Neural progenitor cell (in vitro differentiated cells): ENCODE measurements around the gene TCF4. TPM values are rescaled to one million over a fixed set of nuclear protein-coding genes. Genes with fewer than 3 reads are reported as not detected.

Source experiments
- DNase-seq: peaks from one replicate; pipeline ENCODE4 v3.0.0-alpha.2; 2016; ENCODE audit warnings: low spot score
- H2AFZ ChIP-seq: fragments of 200-600 bp; sonication (generic); replicated peaks from 2 replicates; pipeline ENCODE4 v1.6.1; 2016; ENCODE audit warnings: antibody characterized with exemption
- H3F3A ChIP-seq: fragments of 200-600 bp; sonication (generic); 2 replicates; pipeline ENCODE4 v1.6.1; 2016; ENCODE audit warnings: antibody characterized with exemption, low read depth
- H3K27ac ChIP-seq: fragments of 200-600 bp; sonication (generic); 2 replicates; pipeline ENCODE4 v1.5.1; 2016; ENCODE audit warnings: mild to moderate bottlenecking
- H3K27me3 ChIP-seq: fragments of 200-600 bp; sonication (generic); 2 replicates; pipeline ENCODE4 v1.6.1; 2016; ENCODE audit warnings: mild to moderate bottlenecking, moderate library complexity
- H3K36me3 ChIP-seq: fragments of 200-600 bp; sonication (generic); 2 replicates; pipeline ENCODE4 v1.5.1; 2016
- H3K4me1 ChIP-seq: fragments of 200-600 bp; sonication (generic); 2 replicates; pipeline ENCODE4 v1.6.1; 2016; ENCODE audit warnings: mixed run types
- H3K4me2 ChIP-seq: fragments of 200-600 bp; sonication (generic); 2 replicates; pipeline ENCODE4 v1.6.1; 2016
- H3K4me3 ChIP-seq: fragments of 200-600 bp; sonication (generic); 2 replicates; pipeline ENCODE4 v1.5.1; 2016
- H3K79me2 ChIP-seq: fragments of 200-600 bp; sonication (generic); 2 replicates; pipeline ENCODE4 v1.6.1; 2016; ENCODE audit warnings: low read depth
- H3K9ac ChIP-seq: fragments of 200-600 bp; sonication (generic); 2 replicates; pipeline ENCODE4 v1.6.1; 2016
- H3K9me3 ChIP-seq: fragments of 200-600 bp; sonication (generic); 2 replicates; pipeline ENCODE4 v1.5.1; 2016; ENCODE audit warnings: low read depth
- H4K20me1 ChIP-seq: fragments of 200-600 bp; sonication (generic); 2 replicates; pipeline ENCODE4 v1.6.1; 2016; ENCODE audit warnings: low read depth
- H3K27ac Mint-ChIP-seq: 3 replicates; pipeline ENCODE4 v1.8.0; 2021; ENCODE audit warnings: mixed read lengths
- H3K27me3 Mint-ChIP-seq: 2 replicates; pipeline ENCODE4 v1.8.0; 2022; ENCODE audit warnings: low read depth, mild to moderate bottlenecking, inconsistent platforms, moderate library complexity, mixed read lengths; ENCODE audit not compliant: insufficient read depth
- H3K36me3 Mint-ChIP-seq: 3 replicates; pipeline ENCODE4 v1.8.0; 2021; ENCODE audit warnings: mixed read lengths
- H3K4me1 Mint-ChIP-seq: 3 replicates; pipeline ENCODE4 v1.8.0; 2021; ENCODE audit warnings: mixed read lengths
- H3K4me3 Mint-ChIP-seq: 3 replicates; pipeline ENCODE4 v1.8.0; 2021; ENCODE audit warnings: mild to moderate bottlenecking, moderate library complexity, mixed read lengths
- H3K9me3 Mint-ChIP-seq: 3 replicates; pipeline ENCODE4 v1.8.0; 2020; ENCODE audit warnings: mixed read lengths
- CTCF ChIP-seq: fragments of 200-600 bp; sonication (generic); IDR thresholded peaks from 2 replicates; pipeline ENCODE4 v1.5.1; 2017; ENCODE audit warnings: antibody characterized with exemption, mild to moderate bottlenecking
- EZH2 ChIP-seq: fragments of 200-600 bp; sonication (generic); IDR thresholded peaks from 2 replicates; pipeline ENCODE4 v1.6.1; 2017; ENCODE audit warnings: antibody characterized with exemption, mild to moderate bottlenecking, moderate library complexity
- EZH2phosphoT487 ChIP-seq: fragments of 200-600 bp; sonication (generic); IDR thresholded peaks from 2 replicates; pipeline ENCODE4 v1.6.1; 2017; ENCODE audit warnings: antibody characterized with exemption
- total RNA-seq: library from RNA; depleted of rRNA; stranded (reverse); fragments of >200 nt; gene quantifications from 2 replicates; pipeline ENCODE4 v1.2.3, GENCODE V29; 2015; ENCODE audit warnings: low replicate concordance

The TCF4 gene
- total RNA-seq, 1 donor from 2014 or later: 161 TPM

- no peak overlapping the region for H2AFZ ChIP-seq
- no peaks in the 10 kb centered on the region for H3K27me3 ChIP-seq
- peaks cover 50% of the 10 kb centered on the region for H3K4me1 ChIP-seq
- no peak overlapping the region for H3K4me2 ChIP-seq
- Mint-ChIP-seq H3K4me3 (no peak overlapping the region), H3K9me3 (no peaks in the 10 kb centered on the region), H3K4me1 (peaks cover 42% of the 10 kb centered on the region), H3K27me3 (peaks cover 3% of the 10 kb centered on the region), H3K27ac (no peak overlapping the region), H3K36me3 (peaks cover 3% of the 10 kb centered on the region)
- H4K20me1 ChIP-seq: peaks cover 73% of the 10 kb centered on the region
- H3K9ac ChIP-seq: no peak overlapping the region
- H3K79me2 ChIP-seq: peaks cover 96% of the 10 kb centered on the region
- H3K27ac ChIP-seq: no peak overlapping the region
- H3K9me3 ChIP-seq: no peaks in the 10 kb centered on the region
- no peak overlapping the region for H3K4me3 ChIP-seq
- no peaks in the 10 kb centered on the region for H3K36me3 ChIP-seq
- TF ChIP-seq EZH2phosphoT487: no peak
- TF ChIP-seq CTCF: no peak
- no peak for TF ChIP-seq EZH2
- peaks cover 4% of the 10 kb centered on the region for H3F3A ChIP-seq
- DNase-seq: no peak
Measured at GRCh38 chr18:55400081-55400480, 187.9 kb downstream of the TCF4 start.

GRCh38 chr18:55398858-55399257 is 189.1 kb downstream of the TCF4 start:
- H3K36me3 Mint-ChIP-seq: peaks cover 3% of the 10 kb centered on the region
- no peak overlapping the region for H3K4me2 ChIP-seq
- peaks cover 46% of the 10 kb centered on the region for H3K4me1 ChIP-seq
- no peak overlapping the region for H3K9ac ChIP-seq
- H2AFZ ChIP-seq: no peak overlapping the region
- H3K27ac ChIP-seq: no peak overlapping the region
- H3K9me3 ChIP-seq: no peaks in the 10 kb centered on the region
- H3K27me3 Mint-ChIP-seq: no peaks in the 10 kb centered on the region
- peaks cover 97% of the 10 kb centered on the region for H3K79me2 ChIP-seq
- H4K20me1 ChIP-seq: peaks cover 69% of the 10 kb centered on the region
- TF ChIP-seq EZH2phosphoT487 (no peak), EZH2 (no peak), CTCF (no peak)
- H3K36me3 ChIP-seq: no peaks in the 10 kb centered on the region
- H3K4me3 ChIP-seq: no peak overlapping the region
- H3K27me3 ChIP-seq: no peaks in the 10 kb centered on the region
- peaks cover 35% of the 10 kb centered on the region for H3K4me1 Mint-ChIP-seq
- DNase-seq: no peak
- peaks cover 4% of the 10 kb centered on the region for H3F3A ChIP-seq
- no peak overlapping the region for H3K27ac Mint-ChIP-seq
- H3K9me3 Mint-ChIP-seq: no peaks in the 10 kb centered on the region
- no peak overlapping the region for H3K4me3 Mint-ChIP-seq

DNA sequence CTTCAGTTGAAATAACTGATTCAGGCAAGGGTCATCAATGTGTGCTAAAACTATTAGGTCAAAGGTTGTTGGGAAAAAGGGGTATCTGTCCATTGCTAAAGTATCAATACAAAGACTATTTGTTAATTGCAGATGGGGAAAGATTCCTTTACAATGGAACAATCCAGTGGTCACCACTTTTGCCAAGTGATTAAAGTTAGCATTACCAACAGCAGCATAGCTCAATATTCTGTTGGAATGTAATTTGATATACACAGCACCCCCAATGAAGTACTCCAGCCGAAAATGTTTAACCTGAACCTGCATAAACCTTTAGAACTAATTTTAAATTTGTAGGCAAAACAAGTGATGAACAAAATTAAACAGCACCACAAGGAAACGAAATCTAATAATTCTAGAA is 191.0 kb downstream of the TCF4 start:
- Histone ChIP-seq H4K20me1 (peaks cover 59% of the 10 kb centered on the region), H3K27me3 (no peaks in the 10 kb centered on the region), H3K36me3 (no peaks in the 10 kb centered on the region), H3K9me3 (no peaks in the 10 kb centered on the region), H3K9ac (no peak overlapping the region), H3K4me1 (peaks cover 29% of the 10 kb centered on the region), H3K27ac (no peak overlapping the region), H2AFZ (no peak overlapping the region), H3K4me3 (no peak overlapping the region), H3K79me2 (peaks cover 98% of the 10 kb centered on the region), H3F3A (peaks cover under 1% of the 10 kb centered on the region), H3K4me2 (no peak overlapping the region)
- Mint-ChIP-seq H3K36me3 (peaks cover 6% of the 10 kb centered on the region), H3K4me3 (no peak overlapping the region), H3K27me3 (no peaks in the 10 kb centered on the region), H3K4me1 (peaks cover 18% of the 10 kb centered on the region), H3K9me3 (no peaks in the 10 kb centered on the region), H3K27ac (no peak overlapping the region)
- TF ChIP-seq EZH2phosphoT487 (no peak), EZH2 (no peak), CTCF (no peak)
- no peak for DNase-seq
